ENCODE results near the gene RASAL2. TPM values are rescaled to one million over a fixed set of nuclear protein-coding genes. Genes with fewer than 3 reads are reported as not detected.

Gene RASAL2
- total and polyA plus RNA-seq, 2 donors (not counting 1 experiment from before 2014, with no cell fraction given), result 0.12 TPM; not detected in 1

- H3K9ac ChIP-seq (ENCODE audit: low read length), result no peak overlapping the region
- Mint-ChIP-seq H3K27ac (no peak overlapping the region), H3K27me3 (peaks cover 11% of the 10 kb centered on the region), H3K4me3 (no peak overlapping the region), H3K9me3 (ENCODE audit: insufficient read depth) (no peaks in the 10 kb centered on the region), H3K4me1 (peaks cover 1% of the 10 kb centered on the region)
- no peaks in the 10 kb centered on the region for H3K4me1 ChIP-seq (ENCODE audit: control insufficient read depth in 2 of 2, insufficient read depth in 2 of 2, low read length in 2 of 2)
- no peak overlapping the region for H2AFZ ChIP-seq (ENCODE audit: insufficient read depth, low read depth, low read length, poor library complexity, severe bottlenecking)
- intact Hi-C loops (cut with micrococcal nuclease), result no loop called here
- no peaks in the 10 kb centered on the region for H3K79me2 ChIP-seq (ENCODE audit: control insufficient read depth, insufficient read depth, low read length)
- ChIA-PET CTCF (no interaction called here), POLR2A (no interaction called here)
- ATAC-seq (ENCODE audit: low read depth), result no peak
- no peak overlapping the region for H3K4me3 ChIP-seq (ENCODE audit: control extremely low read depth in 1 of 5, extremely low read depth in 1 of 5, insufficient read depth in 1 of 5, low read depth in 2 of 5, low read length in 4 of 5)
- no CpG with 5 or more reads among the region's 1 CpG for WGBS (ENCODE audit: insufficient coverage)
- TF ChIP-seq CTCF (IDR thresholded peaks at IDR 0.05), result no peak
- no peak for TF ChIP-seq EZH2 (IDR thresholded peaks at IDR 0.05; ENCODE audit: borderline replicate concordance, insufficient read depth, low read depth, low read length, poor library complexity, severe bottlenecking)
- DNase-seq, result no peak
- no peaks in the 10 kb centered on the region for H3K36me3 ChIP-seq (replicated peaks in 1 of 2; ENCODE audit: control extremely low read depth in 1 of 2, control insufficient read depth in 1 of 2, extremely low read depth in 1 of 2, insufficient read depth in 2 of 2, low read length in 1 of 2)
- no peak overlapping the region for H3K4me2 ChIP-seq (replicated peaks; ENCODE audit: low read depth, low read length, poor library complexity, severe bottlenecking)
- no peaks in the 10 kb centered on the region for H4K20me1 ChIP-seq (ENCODE audit: control insufficient read depth, insufficient read depth, low read length, poor library complexity, severe bottlenecking)
- no peaks in the 10 kb centered on the region for H3K9me3 ChIP-seq (ENCODE audit: control extremely low read depth in 1 of 3, control insufficient read depth in 2 of 3, insufficient read depth in 1 of 3, low read length in 2 of 3)
- no peaks in the 10 kb centered on the region for H3K27me3 ChIP-seq (replicated peaks in 1 of 4; ENCODE audit: control extremely low read depth in 1 of 4, control insufficient read depth in 3 of 4, insufficient read depth in 4 of 4, low read length in 3 of 4)
- no peak overlapping the region for H3K27ac ChIP-seq (ENCODE audit: low read length in 2 of 2)
These were observed 51.7 kb downstream of the RASAL2 start for GRCh38 chr1:178145605-178146004.

GRCh38 chr1:178146436-178146835 lies 52.5 kb downstream of the RASAL2 start:
- no peak overlapping the region for H3K9ac ChIP-seq (ENCODE audit: low read length)
- H4K20me1 ChIP-seq (ENCODE audit: control insufficient read depth, insufficient read depth, low read length, poor library complexity, severe bottlenecking), result no peaks in the 10 kb centered on the region
- ChIA-PET CTCF (no interaction called here), POLR2A (no interaction called here)
- Mint-ChIP-seq H3K4me1 (peaks cover 1% of the 10 kb centered on the region), H3K27ac (no peak overlapping the region), H3K27me3 (peaks cover 6% of the 10 kb centered on the region), H3K9me3 (ENCODE audit: insufficient read depth) (no peaks in the 10 kb centered on the region), H3K4me3 (no peak overlapping the region)
- TF ChIP-seq CTCF (IDR thresholded peaks at IDR 0.05) (no peak), EZH2 (IDR thresholded peaks at IDR 0.05; ENCODE audit: borderline replicate concordance, insufficient read depth, low read depth, low read length, poor library complexity, severe bottlenecking) (no peak)
- intact Hi-C loops (cut with micrococcal nuclease), result no loop called here
- DNase-seq, result no peak
- ATAC-seq (ENCODE audit: low read depth), result no peak
- no peak overlapping the region for H3K4me3 ChIP-seq (ENCODE audit: control extremely low read depth in 1 of 5, extremely low read depth in 1 of 5, insufficient read depth in 1 of 5, low read depth in 2 of 5, low read length in 4 of 5)
- no peaks in the 10 kb centered on the region for H3K4me1 ChIP-seq (ENCODE audit: control insufficient read depth in 2 of 2, insufficient read depth in 2 of 2, low read length in 2 of 2)
- no peaks in the 10 kb centered on the region for H3K9me3 ChIP-seq (ENCODE audit: control extremely low read depth in 1 of 3, control insufficient read depth in 2 of 3, insufficient read depth in 1 of 3, low read length in 2 of 3)
- H3K27me3 ChIP-seq (replicated peaks in 1 of 4; ENCODE audit: control extremely low read depth in 1 of 4, control insufficient read depth in 3 of 4, insufficient read depth in 4 of 4, low read length in 3 of 4), result no peaks in the 10 kb centered on the region
- H3K79me2 ChIP-seq (ENCODE audit: control insufficient read depth, insufficient read depth, low read length), result no peaks in the 10 kb centered on the region
- H2AFZ ChIP-seq (ENCODE audit: insufficient read depth, low read depth, low read length, poor library complexity, severe bottlenecking), result no peak overlapping the region
- no peaks in the 10 kb centered on the region for H3K36me3 ChIP-seq (replicated peaks in 1 of 2; ENCODE audit: control extremely low read depth in 1 of 2, control insufficient read depth in 1 of 2, extremely low read depth in 1 of 2, insufficient read depth in 2 of 2, low read length in 1 of 2)
- H3K4me2 ChIP-seq (replicated peaks; ENCODE audit: low read depth, low read length, poor library complexity, severe bottlenecking), result no peak overlapping the region
- no peak overlapping the region for H3K27ac ChIP-seq (ENCODE audit: low read length in 2 of 2)
- no CpG with 5 or more reads among the region's 2 CpGs for WGBS (ENCODE audit: insufficient coverage)
